Measurements from ENCODE around the gene ABI3.

- TF ChIP-seq CTCF (conservative IDR thresholded peaks at IDR 0.05): no peak
- TF ChIP-seq ZFX (IDR thresholded peaks at IDR 0.05): no peak
Measured at GRCh38 chr17:49241040-49241439, 30.5 kb downstream of the ABI3 start.

Data from C4-2B (cell line).